ENCODE measurements around the gene LTBR. TPM values are rescaled to one million over a fixed set of nuclear protein-coding genes. Genes with fewer than 3 reads are reported as not detected.

The LTBR gene
- total RNA-seq, 1 experiment from 2014 or later = 178 TPM

GRCh38 chr12:6364044-6364374, 20.0 kb upstream of the LTBR start:
- POLR2A ChIA-PET (ENCODE audit: unreplicated experiment) = interaction anchor here (0.6 to 1.6 kb wide), 4 partner anchors 12 to 583 kb away, joined by 3 to 22 read pairs (median 6); no protein-coding TSS in a partner anchor
- Histone ChIP-seq H3K4me2 (peak overlapping the region; percentile 93), H2AFZ (peak overlapping the region; percentile 81), H3K27me3 (ENCODE audit: insufficient read depth, low read depth) (no peaks in the 10 kb centered on the region), H3K4me1 (replicated peaks; ENCODE audit: insufficient read depth) (peaks cover 72% of the 10 kb centered on the region), H3K4me3 (peak overlapping the region; percentile 64), H4K20me1 (ENCODE audit: insufficient read depth) (no peaks in the 10 kb centered on the region; the same call in 1 of the 2 replicates), H3K36me3 (ENCODE audit: low read depth) (peaks cover 26% of the 10 kb centered on the region; the same call in 1 of the 2 replicates), H3K9me2 (ENCODE audit: insufficient read depth) (no peaks in the 10 kb centered on the region), H3K79me2 (ENCODE audit: low read depth) (peaks cover 78% of the 10 kb centered on the region), H3F3A (ENCODE audit: insufficient read depth, low read depth) (peaks cover 68% of the 10 kb centered on the region), H3K27ac (peak overlapping the region; percentile 86), H3K9me3 (ENCODE audit: insufficient read depth, low read depth) (no peaks in the 10 kb centered on the region)
- no peak for TF ChIP-seq EZH2 (IDR thresholded peaks at IDR 0.05; ENCODE audit: low read depth)
- no peak for TF ChIP-seq CTCF (conservative IDR thresholded peaks at IDR 0.05)
- peak; percentile 70 to 82 for DNase-seq
- CTCF ChIA-PET = interaction anchor here (0.7 to 1.2 kb wide), 4 partner anchors 19 to 102 kb away, joined by 3 to 5 read pairs (median 4); no protein-coding TSS in a partner anchor
- intact Hi-C loops (cut with micrococcal nuclease; ENCODE audit: unreplicated experiment) = no loop called here
- BruUV-seq (replicated peaks) = no TSS peak

DNA sequence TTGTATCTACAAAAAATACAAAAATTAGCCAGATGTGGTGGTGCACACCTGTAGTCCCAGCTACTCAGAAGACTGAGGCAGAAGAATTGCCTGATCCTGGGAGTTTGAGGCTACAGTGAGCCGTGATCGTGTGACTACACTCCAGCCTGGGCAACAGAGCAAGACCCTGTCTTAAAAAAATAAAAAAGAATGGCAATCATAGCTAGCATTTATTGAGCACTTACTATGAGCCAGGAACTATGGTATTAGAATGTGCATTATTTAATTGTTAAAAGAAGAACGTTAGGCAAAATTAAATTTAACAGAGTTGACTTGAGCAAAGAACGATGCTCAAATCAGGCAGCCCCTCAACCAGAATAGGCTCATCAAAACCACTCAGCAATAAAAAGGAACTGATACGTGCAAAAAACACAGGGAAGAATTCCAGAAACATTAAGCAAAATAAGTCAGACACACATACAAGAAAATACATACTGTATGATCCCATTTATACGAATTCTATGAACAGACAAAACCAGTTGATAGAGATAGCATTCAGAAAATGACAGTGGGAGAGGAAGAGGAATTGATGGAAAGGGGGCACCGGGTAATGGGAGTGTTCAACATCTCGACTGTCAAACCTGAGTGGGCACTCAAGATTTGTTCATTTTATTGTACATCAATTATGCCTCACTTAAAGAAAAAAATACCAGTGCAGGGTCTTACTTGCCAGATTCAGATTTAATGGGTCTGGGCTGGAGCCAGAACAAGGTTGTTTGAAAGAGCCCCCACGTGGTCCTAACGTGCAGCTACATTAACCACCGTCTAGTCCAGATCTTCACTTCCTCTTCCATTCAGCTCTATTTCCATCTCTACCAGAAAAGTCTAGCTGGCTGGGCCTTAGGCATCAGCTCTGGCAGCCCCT, 16.6 kb upstream of the LTBR start:
- H3K9me2 ChIP-seq (ENCODE audit: insufficient read depth) = no peaks in the 10 kb centered on the region
- TF ChIP-seq EZH2 (IDR thresholded peaks at IDR 0.05; ENCODE audit: low read depth) = no peak
- no peak for TF ChIP-seq CTCF (conservative IDR thresholded peaks at IDR 0.05)
- H3K4me2 ChIP-seq = no peak overlapping the region
- H3K4me1 ChIP-seq (replicated peaks; ENCODE audit: insufficient read depth) = peaks cover 88% of the 10 kb centered on the region
- peak overlapping the region; percentile 8; the same call in 1 of the 2 replicates for H3K27ac ChIP-seq
- H3K36me3 ChIP-seq (ENCODE audit: low read depth) = peaks cover 22% of the 10 kb centered on the region; the same call in 1 of the 2 replicates
- H3K4me3 ChIP-seq = no peak overlapping the region
- no TSS peak for BruUV-seq (replicated peaks)
- H3K79me2 ChIP-seq (ENCODE audit: low read depth) = peaks cover 92% of the 10 kb centered on the region
- no peaks in the 10 kb centered on the region; the same call in 1 of the 2 replicates for H4K20me1 ChIP-seq (ENCODE audit: insufficient read depth)
- CTCF ChIA-PET = interaction anchor here (0.6 kb wide), 1 partner anchor 379 kb away, joined by 3 read pairs; no protein-coding TSS in a partner anchor
- no peaks in the 10 kb centered on the region for H3K9me3 ChIP-seq (ENCODE audit: insufficient read depth, low read depth)
- peaks cover 68% of the 10 kb centered on the region for H3F3A ChIP-seq (ENCODE audit: insufficient read depth, low read depth)
- no peak for DNase-seq
- no peak overlapping the region for H2AFZ ChIP-seq
- intact Hi-C loops (cut with micrococcal nuclease; ENCODE audit: unreplicated experiment) = no loop called here
- H3K27me3 ChIP-seq (ENCODE audit: insufficient read depth, low read depth) = no peaks in the 10 kb centered on the region
- POLR2A ChIA-PET (ENCODE audit: unreplicated experiment) = interaction anchor here (0.7 kb wide), 1 partner anchor 469 kb away, joined by 8 read pairs; no protein-coding TSS in a partner anchor

DNA sequence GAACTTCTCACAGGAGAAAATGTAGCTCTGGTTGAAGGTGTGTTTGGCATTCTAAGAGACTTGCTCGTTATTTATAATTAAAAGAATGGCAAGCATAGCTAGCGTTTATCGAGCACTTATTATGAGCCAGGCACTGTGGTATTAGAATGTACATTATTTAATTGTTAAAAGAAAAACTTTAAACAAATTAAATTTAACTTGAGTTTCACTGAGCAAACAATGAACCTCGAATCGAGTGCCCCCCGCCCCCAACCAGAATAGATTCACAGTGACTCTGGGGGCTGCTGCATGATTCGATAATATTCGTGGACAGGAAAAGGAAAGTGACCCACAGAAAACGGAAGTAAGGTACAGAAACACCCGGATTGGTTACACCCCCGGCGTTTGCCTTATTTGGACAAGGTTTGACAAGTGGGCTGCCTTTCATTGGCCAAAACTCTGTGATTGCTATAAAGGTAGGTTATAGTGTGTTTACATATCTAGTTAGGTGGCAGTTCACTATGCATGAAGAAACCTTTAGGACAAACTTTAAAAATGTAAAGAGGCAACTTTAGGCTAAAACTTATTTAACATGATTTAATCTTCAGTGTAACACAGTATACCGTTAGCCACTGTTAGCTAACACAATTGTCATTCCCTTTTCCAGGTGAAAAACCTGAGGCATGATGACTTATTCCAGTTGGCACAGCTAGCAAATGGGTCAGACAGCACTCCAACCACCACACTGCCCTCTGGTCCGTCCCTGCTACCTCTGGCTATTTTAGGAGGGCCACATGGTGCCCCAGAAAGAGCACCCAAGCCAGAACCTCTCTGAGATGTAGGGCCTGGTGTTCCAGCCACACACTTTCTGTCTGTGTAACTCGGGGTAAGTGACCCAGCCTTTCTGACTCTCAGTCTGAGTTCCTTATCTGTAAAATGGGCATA, 15.7 kb upstream of the LTBR start:
- CTCF ChIA-PET = no interaction called here
- Histone ChIP-seq H3K4me2 (peak overlapping the region; percentile 80), H3K79me2 (ENCODE audit: low read depth) (peaks cover 90% of the 10 kb centered on the region)

More for the DNA sequence above, 15.7 kb upstream of the LTBR start:
- H3K36me3 ChIP-seq (ENCODE audit: low read depth) = peaks cover 18% of the 10 kb centered on the region; the same call in 1 of the 2 replicates
- peaks cover 74% of the 10 kb centered on the region for H3F3A ChIP-seq (ENCODE audit: insufficient read depth, low read depth)
- H4K20me1 ChIP-seq (ENCODE audit: insufficient read depth) = no peaks in the 10 kb centered on the region
- no peak for DNase-seq
- BruUV-seq (replicated peaks) = no TSS peak
- no peaks in the 10 kb centered on the region for H3K9me2 ChIP-seq (ENCODE audit: insufficient read depth)
- H3K9me3 ChIP-seq (ENCODE audit: insufficient read depth, low read depth) = no peaks in the 10 kb centered on the region
- peak overlapping the region; percentile 21; the same call in 1 of the 2 replicates for H3K27ac ChIP-seq
- POLR2A ChIA-PET (ENCODE audit: unreplicated experiment) = interaction anchor here (0.5 to 0.7 kb wide), 4 partner anchors 43 to 468 kb away, joined by 3 to 8 read pairs (median 5); partner anchors contain the start of gene PLEKHG6
- no peaks in the 10 kb centered on the region for H3K27me3 ChIP-seq (ENCODE audit: insufficient read depth, low read depth)
- H3K4me3 ChIP-seq = no peak overlapping the region
- peaks cover 79% of the 10 kb centered on the region for H3K4me1 ChIP-seq (replicated peaks; ENCODE audit: insufficient read depth)
- no peak overlapping the region for H2AFZ ChIP-seq
- TF ChIP-seq EZH2 (IDR thresholded peaks at IDR 0.05; ENCODE audit: low read depth) (no peak), CTCF (conservative IDR thresholded peaks at IDR 0.05) (no peak)
- intact Hi-C loops (cut with micrococcal nuclease; ENCODE audit: unreplicated experiment) = no loop called here
